Activated CD4-positive, alpha-beta T cell treated with anti-CD3 and anti-CD28 coated beads, Interleukin-2, amount 50 U/mL, for 16 hours (primary cell): ENCODE results near the gene TMEM132D.

ENCODE experiments used
- DNase-seq: peaks from one replicate; pipeline ENCODE4 v3.0.0-alpha.2; 2020

Gene TMEM132D

DNA sequence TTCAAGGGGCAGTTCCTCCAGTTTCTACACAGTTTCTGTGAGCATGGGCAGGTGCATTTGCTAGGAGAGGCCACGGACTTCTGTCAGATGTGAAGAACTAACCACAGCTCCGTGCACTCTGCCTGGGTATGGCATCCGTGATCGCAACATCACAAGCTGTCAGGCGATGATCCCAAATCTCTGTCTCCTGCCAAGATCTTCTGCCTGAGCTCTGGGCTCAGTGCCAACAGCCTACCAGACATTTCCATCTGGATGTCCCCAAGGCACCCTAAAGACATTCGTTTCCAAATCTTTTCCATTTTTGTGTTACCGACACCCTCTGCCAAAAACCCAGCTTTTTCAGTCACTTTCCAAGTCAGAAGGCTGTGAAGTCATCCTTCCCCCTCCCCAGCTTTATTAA lies 758.4 kb downstream of the TMEM132D start:
- DNase-seq: no peak

DNA sequence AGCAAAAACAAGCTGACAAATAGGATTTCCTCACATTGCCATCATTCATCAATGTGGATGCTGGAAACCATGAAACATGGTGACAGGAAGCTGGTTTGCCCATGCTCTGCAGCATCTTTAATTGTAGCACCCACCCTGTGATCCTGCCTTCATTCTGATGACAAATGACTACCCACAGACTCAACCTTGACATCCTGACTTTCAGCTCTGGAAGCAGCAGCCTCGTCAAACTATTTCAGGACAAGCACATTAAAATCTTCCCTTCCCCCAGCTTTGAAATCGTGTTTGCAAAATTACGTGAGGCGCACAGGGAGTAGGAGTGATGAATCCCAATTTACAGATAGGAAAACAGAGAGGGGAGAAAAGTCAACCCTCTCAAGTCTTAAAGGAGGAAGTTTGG lies 765.0 kb downstream of the TMEM132D start:
- DNase-seq: no peak

DNA sequence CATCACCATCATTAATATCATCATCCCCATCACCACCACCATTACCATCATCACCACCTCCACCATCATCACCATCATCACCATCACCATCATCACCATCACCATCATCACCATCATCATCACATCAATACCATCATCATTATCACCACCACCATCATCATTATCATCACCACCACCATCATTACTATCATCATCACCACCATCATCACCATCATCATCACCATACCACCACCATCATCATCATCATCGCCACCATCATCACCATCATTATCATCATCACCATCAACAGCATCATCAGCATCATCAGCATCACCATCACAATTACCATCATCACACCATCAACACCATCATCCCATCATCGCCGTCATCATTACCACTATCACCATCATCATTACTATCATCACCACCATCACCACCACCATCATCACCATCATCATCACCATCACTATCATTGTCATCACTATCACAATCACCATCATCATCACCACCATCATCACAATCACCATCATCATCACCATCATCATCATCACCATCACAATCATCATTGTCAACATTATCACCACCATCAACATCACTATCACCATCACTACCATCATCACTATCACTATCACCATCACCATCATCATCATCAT lies 767.0 kb downstream of the TMEM132D start:
- DNase-seq: no peak

DNA sequence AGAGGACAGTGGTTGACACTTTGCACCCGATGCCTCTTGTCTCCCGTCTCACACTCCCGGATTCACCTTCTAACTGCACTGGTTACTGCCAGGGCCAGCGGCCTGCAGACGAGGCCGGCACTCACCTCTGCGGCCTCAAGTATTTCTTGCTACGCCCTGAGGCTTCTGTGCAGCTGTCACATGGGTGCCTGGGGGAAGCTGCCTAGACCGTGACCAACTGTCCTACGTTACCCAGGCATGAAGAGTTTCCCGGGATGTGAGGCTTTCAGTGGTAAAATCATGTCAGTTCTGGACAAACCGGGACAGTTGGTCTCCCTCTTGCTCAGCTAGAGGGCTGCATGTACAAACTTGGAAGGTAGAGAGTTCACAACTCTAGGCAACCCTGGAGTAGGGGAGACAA lies 776.1 kb downstream of the TMEM132D start:
- DNase-seq: no peak

GRCh38 chr12:129127211-129127610 lies 776.6 kb downstream of the TMEM132D start:
- DNase-seq: no peak

DNA sequence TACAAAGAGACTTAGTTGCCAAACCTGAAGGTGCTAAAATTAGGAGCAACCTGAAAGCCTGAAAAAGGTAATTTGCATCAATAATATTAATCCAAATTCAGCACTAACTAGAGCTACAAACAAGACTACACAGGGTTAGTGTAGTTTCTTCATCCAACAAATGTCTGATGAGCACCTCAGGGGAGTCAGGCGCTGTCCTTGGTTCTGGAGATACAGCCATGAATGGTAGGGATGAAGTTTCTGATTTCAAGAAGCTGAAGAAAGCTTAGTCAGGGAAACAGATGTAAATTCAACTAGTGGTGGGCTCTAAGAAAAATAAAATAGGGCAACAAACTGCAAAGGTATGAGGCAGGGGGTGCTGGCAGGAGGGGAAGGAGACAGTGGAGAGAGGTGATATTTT lies 784.3 kb downstream of the TMEM132D start:
- DNase-seq: no peak

GRCh38 chr12:129115558-129115957 lies 788.3 kb downstream of the TMEM132D start:
- DNase-seq: no peak

- no peak for DNase-seq
Observed at GRCh38 chr12:129110575-129110974, 793.2 kb downstream of the TMEM132D start.

DNA sequence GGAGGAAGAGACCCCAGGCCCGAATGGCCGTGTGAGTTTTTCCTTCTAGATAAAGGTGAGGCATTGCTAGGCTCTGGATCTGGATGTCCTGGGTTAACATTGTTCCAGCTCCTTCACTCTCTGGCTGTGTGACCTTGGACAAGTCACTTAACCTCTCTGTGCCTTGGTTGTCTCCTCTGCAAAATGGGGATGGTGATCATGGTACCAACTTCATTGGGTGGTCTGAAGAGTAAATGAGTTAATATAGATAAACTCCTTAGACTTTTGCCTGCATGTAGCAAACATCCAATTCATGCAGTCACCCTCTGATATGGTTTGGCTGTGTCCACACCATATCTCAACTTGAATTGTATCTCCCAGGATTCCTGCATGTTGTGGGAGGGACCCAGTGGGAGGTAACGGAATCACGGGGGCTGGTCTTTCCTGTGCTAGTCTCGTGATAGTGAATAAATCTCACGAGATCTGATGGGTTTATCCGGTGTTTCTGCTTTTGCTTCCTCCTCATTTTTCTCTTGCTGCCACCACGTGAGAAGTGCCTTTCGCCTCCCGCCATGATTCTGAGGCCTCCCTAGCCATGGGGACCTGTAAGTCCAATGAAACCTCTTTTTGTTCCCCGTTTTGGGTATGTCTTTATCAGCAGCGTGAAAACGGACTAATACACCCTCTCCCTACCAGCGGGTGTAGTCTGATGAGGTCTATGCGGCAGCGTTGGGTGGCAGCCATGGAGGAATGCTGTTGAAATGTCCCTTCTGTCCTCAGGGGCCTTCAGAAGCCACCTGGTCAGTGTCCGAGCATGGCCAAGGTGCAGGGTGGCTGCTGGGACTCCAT lies 794.4 kb downstream of the TMEM132D start:
- no peak for DNase-seq

DNA sequence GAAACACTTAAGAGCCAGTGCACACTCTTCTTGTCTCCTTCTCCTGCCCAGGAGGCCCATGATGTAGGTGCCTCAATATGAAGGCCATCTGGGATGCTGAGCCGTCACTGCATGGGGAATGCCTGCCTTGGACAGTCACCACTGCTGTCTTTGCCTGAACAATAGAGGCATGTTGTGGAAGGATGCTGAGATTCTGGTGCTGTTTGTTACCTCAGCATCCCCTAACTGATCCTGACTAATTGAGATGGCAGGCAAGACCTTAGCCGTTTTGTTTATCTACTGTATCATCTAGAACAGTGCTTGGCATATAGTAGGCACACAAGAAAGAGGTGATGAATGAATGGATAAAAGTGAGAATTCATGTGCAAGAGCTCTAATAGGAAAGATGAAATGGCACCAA lies 797.1 kb downstream of the TMEM132D start:
- no peak for DNase-seq

- DNase-seq: no peak
Observed at GRCh38 chr12:129103231-129103630, 800.6 kb downstream of the TMEM132D start.

- no peak for DNase-seq
Observed at GRCh38 chr12:129102233-129102632, 801.6 kb downstream of the TMEM132D start.

- no peak for DNase-seq
Observed at GRCh38 chr12:129101816-129102215, 802.0 kb downstream of the TMEM132D start.

GRCh38 chr12:129101404-129101803 lies 802.4 kb downstream of the TMEM132D start:
- no peak for DNase-seq

GRCh38 chr12:129097451-129097850 lies 806.4 kb downstream of the TMEM132D start:
- no peak for DNase-seq

DNA sequence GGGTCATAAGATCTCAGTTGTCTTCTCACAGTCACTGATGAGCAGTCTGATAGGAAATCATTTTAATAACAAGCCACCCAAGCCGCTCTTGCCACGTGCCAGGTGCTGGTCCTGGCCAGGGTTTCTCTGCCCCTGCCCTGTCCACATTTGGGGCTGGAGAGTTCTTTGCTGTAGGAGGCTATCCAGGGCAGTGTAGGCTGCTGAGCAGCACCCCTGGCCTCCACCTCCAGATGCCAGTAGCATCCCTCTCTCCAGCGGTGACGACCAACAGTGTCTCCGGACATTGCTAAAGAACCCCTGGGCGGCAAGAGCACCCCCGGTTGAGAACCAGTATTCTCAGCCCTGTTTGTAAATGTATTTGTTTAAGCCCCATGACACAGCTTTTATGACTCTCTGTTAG lies 806.9 kb downstream of the TMEM132D start:
- DNase-seq: no peak

DNA sequence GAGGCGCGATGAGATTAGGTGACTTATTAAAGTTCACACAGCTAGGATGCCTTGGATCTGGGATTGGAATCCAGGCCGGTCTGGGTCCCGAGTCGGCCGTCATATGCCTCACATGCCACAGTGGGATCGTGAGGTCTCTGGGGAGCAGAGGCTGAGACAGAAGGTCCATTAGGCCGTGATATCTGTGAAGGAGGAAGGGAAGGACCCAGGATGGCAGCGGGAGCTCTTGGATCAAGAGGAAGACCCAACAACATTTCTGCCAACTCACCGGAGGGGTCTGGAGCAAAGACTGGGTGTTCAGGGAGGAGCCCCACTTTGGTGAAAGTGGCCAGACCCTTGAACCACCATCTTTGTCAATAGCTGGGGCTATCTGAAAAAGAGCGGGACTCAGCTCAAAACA lies 807.6 kb downstream of the TMEM132D start:
- no peak for DNase-seq

- DNase-seq: no peak
Observed at GRCh38 chr12:129089576-129089975, 814.2 kb downstream of the TMEM132D start.

- DNase-seq: no peak
Observed at GRCh38 chr12:129084875-129085826, 818.7 kb downstream of the TMEM132D start.

- no peak for DNase-seq
Observed at GRCh38 chr12:129083121-129083840, 820.5 kb downstream of the TMEM132D start.

DNA sequence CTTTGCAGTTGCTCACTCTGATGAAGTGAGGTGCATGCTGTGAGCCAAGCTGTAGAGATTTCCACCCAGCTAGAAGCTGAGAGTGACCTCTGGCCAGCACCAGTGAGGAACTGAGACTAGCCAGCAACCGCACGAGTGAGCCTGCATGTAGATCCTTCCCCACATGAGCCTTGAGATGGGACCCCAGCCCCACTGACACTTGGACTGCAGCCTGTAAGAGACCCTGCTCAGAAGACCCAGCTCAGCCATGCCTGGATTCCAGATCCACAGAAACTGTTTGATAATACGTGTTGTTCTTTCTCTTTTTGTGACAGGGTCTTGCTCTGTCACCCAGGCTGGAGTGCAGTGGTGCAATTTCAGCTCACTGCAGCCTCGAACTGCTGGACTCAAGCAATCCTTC lies 821.4 kb downstream of the TMEM132D start:
- DNase-seq: no peak

DNA sequence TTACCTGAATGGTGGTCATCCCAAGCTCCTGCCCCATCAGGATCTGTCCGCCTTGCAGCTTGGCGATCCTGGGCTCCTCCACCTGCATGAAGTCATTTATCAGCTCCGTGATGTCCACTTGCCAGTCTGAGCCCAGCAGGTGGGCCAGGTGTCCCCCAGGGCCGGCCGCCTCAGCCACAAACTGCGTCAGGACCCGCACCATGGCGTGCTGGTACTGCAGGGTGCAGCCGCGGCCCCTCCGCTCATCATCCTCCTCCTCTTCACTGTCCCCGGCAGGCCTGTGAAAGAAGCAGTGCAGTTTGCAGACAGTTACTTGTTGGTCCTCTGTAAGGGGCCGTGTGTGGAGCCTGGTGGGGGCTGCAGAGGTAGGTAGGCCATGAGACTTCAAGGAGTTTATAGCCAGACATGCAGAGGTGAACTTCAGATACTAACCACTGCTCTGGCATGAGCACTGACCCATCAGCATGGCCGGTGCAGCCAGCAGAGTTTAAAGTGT lies 822.0 kb downstream of the TMEM132D start:
- DNase-seq: no peak

DNA sequence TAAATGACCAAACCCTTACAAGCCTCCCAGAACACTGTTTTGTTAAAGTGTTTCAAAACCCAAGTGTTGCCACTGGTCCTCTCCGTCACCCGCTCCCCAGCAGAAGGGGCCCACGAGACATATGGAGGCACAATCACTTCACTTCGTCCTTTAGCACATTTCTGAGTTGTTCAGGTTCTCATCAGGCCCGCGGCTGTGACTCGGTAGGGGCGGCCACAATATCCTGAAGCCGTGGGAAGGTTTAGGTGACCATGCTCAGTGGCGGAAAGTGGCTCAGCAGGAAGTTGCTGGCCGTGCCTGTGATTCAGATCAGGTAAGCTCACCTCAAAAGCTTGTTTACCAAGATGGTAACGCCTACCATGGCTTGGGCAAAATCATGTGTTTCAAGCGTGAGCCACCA lies 823.0 kb downstream of the TMEM132D start:
- DNase-seq: no peak
